Measurements from ENCODE around the gene HOMER3.

HOMER3 gene

DNA sequence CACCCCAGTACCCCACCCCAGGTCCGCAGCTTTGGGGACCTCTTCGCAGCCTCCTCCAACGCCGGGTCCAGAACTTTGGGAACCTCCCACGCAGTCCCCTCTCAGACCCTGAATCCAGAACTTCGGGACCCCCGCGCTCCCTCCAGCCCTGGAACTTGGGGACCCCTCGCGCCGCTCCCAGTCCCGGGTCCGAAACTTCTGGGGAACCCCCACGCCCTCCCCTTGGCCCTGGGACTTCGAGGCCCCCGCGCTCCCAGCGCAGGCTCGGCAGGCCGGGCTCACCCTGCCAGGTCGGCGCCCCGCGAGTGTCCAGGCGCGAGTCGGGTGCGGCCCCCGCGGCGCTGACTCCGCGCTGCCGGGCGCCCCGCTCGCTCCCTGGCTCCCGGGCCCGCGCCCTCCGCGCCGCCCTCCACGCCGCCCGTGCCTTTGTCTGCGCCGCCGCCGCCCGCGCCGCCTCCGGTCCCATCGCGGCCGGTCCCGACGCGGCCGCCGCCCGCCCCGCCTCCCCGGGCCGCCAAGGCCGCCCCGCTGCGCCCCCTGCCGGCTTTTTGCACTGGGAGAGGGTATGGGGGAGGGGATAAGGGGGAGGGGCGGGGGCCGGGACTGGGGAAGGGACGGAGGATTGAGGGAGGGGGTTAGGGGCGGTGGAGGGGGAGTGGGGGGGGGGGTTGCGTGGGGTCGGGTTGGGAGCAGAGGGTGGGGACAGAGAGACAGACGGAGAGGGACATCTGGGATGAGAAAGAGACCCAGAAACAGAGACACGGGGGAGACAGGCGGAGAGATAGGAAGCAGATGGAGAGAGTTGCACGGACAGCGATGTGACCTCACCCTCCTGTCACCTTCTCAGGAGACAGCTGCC, at the start of gene HOMER3:
TSS of gene HOMER3 (minus strand) at position 449 of the 859 bp plus-strand sequence. CDS start 2,235 bp downstream, outside the sequence.
- DNase-seq (ENCODE audit: low spot score) = peak; percentile 62

GRCh38 chr19:18990128-18990708, 49.2 kb upstream of the HOMER3 start:
- DNase-seq (ENCODE audit: low spot score) = no peak

DNA sequence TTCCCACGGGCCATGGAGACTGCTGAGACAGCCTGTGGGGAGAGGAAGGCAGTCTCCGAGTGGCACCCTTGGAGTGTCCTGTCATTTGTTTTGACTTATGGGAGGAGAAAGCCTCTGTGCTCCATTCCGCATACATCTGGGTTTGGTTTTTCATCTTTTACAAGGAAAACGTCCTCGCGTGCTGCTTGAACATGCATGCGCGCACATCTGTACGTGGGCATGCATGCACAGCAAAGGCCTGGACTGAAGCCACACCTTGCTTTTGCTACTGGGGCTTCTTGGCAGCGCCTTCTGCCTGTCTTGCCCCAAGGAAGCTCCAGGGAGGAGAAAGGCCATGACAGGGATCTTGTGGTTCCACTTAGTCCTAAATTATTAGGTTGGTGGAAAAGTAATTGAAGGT, 48.3 kb upstream of the HOMER3 start:
- no peak for DNase-seq (ENCODE audit: low spot score)

DNA sequence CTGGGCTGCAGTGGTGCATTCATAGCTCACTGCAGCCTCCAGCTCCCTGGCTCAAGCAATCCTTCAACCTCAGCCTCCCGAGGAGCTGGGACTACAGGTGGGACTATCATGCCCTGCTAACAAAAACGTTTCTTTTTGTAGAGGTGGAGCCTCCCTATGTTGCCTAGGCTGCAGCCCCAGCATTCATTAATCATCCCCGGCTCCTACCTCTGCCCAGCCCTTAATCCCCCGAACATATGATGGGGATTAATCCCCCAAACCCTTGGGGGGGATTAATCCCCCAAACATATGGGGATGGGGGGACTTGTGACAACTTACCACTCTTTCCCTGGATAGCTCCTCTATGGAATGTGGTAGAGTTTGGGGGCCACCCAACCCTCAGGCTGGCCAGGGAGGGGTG, 46.4 kb upstream of the HOMER3 start:
- no peak for DNase-seq (ENCODE audit: low spot score)

DNA sequence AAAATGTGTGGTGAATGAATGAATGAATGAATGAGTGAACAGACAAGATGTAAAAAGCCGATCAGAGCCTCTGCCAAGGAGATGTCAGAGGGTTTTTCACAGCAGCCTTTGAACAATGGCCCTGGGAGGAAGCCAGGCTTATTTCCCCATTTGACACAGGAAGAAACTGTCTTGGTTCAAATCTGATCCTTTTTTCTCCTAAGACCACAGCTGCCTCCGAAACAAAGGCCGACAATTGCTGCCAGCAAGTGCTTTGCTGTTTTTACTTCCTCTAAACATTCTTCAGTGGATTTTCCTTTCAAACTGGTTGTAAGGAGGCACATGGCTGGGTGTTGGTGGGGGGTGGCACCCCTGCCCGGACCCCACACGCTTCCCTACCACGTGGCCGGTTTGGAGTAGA, 44.2 kb upstream of the HOMER3 start:
- peak; percentile 78 for DNase-seq (ENCODE audit: low spot score)

- DNase-seq (ENCODE audit: low spot score) = no peak
Measured at GRCh38 chr19:18984251-18984650, 43.2 kb upstream of the HOMER3 start.

- no peak for DNase-seq (ENCODE audit: low spot score)
Measured at GRCh38 chr19:18982669-18983068, 41.7 kb upstream of the HOMER3 start.

GRCh38 chr19:18980432-18981020, 39.5 kb upstream of the HOMER3 start:
- DNase-seq (ENCODE audit: low spot score) = no peak

- no peak for DNase-seq (ENCODE audit: low spot score)
Measured at GRCh38 chr19:18978616-18979015, 37.6 kb upstream of the HOMER3 start.

DNA sequence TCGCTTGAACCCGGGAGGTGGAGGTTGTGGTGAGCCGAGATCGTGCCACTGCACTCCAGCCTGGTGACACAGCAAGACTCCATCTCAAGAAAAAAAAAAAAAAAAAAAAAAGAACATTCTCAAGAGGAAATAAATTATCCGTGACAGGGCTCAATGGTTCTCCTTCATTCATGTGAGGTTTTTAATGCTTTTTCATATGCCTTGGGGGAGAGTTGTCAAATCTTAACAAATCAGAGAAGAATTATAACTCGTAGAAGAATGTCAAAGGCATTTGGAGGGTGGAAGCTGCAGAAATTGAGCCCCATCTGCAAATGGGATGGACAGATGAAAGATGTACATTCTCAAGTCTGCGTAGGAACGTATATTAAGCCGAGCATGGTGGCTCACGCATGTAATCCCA, 34.9 kb upstream of the HOMER3 start:
- no peak for DNase-seq (ENCODE audit: low spot score)

DNA sequence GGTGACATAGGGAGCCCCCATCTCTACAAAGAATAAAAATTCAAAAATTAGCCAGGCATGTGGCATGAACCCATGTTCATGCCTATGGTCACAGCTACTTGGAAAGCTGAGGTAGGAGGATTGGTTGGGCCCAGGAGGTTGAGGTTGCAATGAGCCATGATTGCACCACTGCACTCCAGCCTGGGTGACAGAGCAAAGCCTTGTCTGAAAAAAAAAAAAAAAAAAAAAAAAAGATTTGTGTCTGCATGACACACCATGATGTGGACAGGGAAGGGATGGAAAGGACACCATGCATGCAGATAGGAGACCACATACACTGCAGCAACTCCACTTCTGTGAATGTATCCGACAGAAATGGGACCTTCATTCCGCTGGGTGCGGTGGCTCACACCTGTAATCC, 34.0 kb upstream of the HOMER3 start:
- no peak for DNase-seq (ENCODE audit: low spot score)

GRCh38 chr19:18972851-18973250, 31.8 kb upstream of the HOMER3 start:
- no peak for DNase-seq (ENCODE audit: low spot score)

GRCh38 chr19:18972301-18972811, 31.3 kb upstream of the HOMER3 start:
- no peak for DNase-seq (ENCODE audit: low spot score)

DNA sequence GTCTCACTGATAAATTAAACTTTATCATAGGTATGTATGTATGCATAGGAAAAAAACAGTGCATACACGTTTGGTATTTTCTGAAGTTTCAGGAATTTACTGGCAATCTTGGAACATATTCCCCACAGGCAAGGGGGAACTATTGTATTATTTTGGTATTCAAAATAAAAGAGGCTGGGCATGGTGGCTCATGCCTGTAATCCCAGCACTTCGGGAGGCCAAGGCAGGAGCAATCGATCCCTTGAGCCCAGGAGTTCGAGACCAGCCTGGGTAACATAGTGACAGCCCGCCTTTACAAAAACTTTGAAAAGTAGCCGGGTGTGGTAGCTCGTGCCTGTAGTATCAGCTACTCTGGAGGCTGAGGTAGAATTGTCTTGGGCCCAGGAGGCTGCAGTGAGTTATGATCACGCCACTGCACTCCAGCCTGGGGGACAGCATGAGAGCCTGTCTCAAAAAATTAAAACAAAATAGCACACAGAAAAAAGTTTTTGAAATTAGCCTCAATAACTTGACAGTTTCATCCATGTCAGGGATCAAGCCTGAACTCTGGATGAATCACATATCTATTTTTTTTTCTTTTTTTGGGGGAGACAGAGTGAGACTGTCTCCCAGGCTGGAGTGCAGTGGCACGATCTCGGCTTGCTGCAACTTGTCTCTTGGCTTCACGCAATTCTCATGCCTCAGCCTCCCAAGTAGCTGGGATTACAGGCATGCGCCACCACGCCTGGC, 29.1 kb upstream of the HOMER3 start:
- no peak for DNase-seq (ENCODE audit: low spot score)

DNA sequence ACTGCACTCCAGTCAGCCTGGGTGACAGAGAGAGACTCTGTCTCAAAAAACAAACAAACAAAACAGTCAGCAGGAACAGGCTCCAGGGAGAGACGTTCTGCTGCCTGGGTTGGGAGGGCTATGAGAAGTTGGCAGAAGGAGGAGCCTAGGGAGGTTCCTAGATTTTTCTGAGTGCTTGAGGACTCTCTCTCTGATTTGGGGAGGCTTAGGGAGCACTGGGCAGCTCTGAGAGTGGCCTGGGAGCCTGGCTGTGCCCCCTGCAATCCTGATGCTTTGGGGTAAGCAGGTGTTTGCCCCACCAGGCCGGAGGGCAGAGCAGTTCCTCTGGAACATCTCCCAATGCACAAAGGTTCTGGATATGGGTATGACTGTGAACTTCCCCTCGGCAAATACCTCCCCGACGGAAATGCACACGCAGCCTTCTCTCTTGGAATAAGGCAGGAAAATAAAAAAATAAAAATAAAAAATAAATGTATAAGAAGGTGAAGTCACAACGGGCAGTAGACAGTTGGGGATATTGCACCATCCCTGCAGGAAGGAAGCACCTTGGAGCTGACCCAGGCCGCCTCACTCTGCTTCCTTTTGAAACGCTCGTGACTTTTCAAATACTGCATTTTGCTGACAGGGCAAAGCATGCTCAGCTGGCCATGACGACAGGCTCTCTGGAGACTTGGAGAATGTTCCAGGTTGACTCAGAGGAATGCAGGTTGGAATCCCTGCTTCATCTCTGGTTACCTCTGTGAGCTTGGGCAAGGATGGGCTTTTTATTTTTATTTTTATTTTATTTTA, 26.5 kb upstream of the HOMER3 start:
- DNase-seq (ENCODE audit: low spot score) = peak; percentile 32

- no peak for DNase-seq (ENCODE audit: low spot score)
Measured at GRCh38 chr19:18966307-18966706, 25.3 kb upstream of the HOMER3 start.

- DNase-seq (ENCODE audit: low spot score) = no peak
Measured at GRCh38 chr19:18964121-18964520, 23.1 kb upstream of the HOMER3 start.

- no peak for DNase-seq (ENCODE audit: low spot score)
Measured at GRCh38 chr19:18961767-18962620, 21.0 kb upstream of the HOMER3 start.

DNA sequence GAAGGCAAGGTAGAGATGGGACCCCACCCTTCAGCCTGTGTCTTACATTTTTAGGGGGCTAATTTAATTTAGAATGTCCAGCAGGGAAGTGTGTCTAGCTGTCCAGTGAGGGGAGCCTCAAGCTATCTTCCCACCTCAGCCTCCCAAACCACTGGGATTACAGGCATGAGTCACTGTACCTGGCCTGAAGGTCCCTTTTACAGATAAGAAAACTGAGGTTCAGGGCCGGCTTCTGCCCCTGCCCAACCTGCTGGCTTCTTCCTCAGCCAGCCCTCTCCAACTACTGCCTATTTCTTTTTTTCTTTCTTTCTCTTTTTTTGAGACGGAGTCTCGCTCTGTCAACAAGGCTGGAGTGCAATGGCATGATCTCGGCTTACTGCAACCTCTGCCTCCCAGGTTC, 19.4 kb upstream of the HOMER3 start:
- DNase-seq (ENCODE audit: low spot score) = no peak

- no peak for DNase-seq (ENCODE audit: low spot score)
Measured at GRCh38 chr19:18955042-18955441, 14.0 kb upstream of the HOMER3 start.

GRCh38 chr19:18954094-18954493, 13.1 kb upstream of the HOMER3 start:
- no peak for DNase-seq (ENCODE audit: low spot score)
